IPS-18c (cell line): ENCODE measurements around the gene CRIP2.

Experiments used
- H3K4me3 ChIP-seq: 2 replicates; pipeline ENCODE4 v1.7.0; 2013; ENCODE audit warnings: low read depth, mild to moderate bottlenecking, low read length, moderate library complexity; ENCODE audit not compliant: insufficient read depth
- H3K9me3 ChIP-seq: one replicate; pipeline ENCODE4 v1.6.1; 2013; ENCODE audit warnings: mild to moderate bottlenecking, low read length, moderate library complexity; ENCODE audit not compliant: control insufficient read depth, insufficient read depth

Gene CRIP2

DNA sequence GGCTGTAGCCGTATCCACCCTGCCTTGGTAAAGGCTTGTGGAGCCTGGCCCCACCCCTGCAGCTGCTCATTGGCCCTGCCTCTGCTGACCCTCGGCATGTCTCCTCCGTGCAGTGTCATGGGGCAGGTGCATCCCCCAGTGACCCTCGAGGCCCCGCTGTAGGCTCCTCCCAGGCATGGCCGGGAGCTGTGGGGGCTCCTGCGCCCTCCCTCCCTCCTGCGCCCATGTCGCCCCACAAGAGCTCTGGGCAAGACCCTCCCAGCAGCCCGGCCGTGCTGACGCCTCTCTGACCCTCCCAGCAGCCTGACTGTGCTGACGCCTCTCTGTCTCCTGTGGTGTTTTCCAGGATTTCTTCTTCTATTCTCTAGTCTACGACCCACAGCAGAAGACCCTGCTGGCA lies 20.8 kb upstream of the CRIP2 start:
- Histone ChIP-seq H3K9me3 (no peaks in the 10 kb centered on the region), H3K4me3 (no peak overlapping the region)

DNA sequence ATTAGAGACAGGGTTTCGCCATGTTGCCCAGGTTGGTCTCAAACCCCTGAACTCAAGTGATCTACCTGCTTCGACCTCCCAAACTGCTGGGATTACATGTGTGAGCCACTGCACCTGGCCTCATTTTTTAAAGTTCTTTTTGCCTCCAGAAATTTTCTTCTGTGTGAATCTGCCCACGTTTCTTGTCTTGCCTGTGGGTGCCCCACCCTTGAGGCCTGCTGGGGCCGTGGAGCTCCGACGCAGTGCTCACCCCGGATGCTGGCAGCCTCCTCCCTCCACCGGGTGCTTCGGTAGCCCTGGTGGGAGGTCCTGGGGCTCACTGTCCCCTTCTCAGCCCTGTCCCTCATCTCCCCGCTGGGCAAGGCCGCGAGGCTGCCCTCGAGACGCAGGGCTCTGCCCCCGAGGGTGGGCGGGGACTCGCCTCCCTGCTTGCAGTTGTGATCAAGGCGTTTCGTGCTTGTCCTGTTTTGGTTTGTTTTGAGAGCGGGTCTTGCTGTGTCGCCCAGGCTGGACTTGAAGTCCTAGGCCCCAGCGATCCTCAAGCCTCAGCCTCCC lies 19.5 kb upstream of the CRIP2 start:
- no peaks in the 10 kb centered on the region for H3K9me3 ChIP-seq
- no peak overlapping the region for H3K4me3 ChIP-seq

DNA sequence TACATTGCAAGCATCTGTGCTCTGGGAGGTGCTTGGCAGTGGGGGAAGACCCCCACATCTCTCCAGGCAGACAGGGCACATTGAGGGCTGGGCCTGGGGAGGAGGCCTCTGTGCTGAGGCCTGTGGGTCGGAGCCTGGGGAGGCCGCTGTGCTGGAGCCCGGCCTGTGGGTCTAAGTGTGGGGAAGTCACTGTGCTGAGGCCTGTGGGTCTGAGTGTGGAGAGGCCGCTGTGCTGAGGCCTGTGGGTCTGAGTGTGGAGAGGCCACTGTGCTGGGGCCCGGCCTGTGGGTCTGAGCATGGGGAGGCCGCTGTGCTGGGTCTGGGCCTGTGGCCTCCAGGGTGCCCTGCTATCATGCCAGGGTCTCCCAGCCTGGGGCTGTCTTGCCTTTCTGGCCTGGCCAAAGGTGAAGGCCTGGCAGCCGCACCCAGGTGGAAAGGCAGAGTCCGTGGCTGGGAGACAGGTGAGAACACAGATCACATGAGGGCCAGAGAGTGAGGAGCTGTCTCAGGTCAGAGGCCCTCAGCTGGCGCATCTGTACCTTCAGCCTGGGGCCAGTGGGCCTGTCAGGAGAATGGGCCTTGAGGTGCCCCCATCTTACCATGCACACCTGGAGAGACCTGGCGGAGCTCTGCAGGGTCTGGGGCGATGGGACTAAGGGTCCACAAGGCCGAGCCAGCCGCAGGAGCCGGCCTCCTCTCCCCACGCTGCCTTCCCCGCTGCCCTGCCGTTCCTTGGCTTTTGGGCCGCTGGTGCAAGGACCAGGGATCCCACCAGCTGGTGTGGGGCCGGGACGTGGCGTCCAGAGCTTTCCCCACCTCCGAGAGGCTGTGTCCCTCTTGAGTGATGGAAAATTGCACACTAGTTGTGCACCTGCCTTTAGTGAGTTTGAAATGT lies 18.6 kb upstream of the CRIP2 start:
- no peak overlapping the region for H3K4me3 ChIP-seq

DNA sequence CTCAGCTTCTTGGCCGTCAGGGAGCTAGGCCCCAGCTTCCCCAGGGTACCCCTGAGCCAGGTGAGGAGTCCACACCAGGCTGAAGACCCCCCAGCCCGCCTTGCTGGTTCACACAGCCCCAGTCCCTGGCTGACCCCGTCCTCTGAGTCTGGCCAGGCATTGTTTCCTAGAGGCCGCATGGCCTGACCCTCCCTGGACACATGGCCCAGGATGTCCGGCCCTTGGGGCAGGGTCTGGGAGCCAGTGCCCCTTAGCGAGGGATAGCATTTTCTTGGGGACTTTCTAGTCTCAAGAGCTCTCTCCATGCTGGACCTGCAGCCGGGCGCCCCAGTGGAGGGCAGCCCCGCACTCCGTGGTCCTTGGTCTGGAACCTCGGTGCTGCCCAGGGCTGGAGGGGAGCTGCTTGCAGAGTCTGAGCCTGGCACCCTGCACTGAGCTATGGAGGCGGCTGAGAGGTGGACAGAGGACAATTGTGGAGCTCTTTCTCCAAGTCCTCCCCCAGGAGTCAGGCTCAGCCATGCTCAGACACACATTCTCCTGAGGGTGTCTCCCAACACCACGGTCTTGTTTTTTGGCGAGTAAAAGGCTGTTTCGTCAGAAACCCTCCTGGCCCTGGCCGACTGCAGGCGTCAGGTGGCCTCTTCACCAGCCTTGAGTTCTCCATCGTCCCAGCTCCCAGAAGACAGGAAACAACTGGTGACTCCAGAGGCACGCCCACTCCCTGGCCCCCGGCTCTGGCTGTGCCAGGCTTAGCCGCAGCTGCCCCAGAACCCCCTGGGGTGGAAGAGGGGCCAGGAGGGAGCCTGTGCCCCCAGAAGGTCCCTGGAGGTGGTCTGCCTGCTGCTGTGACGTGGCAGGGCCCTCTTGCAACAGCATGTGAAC lies 17.6 kb upstream of the CRIP2 start:
- H3K4me3 ChIP-seq, result no peak overlapping the region
- H3K9me3 ChIP-seq, result no peaks in the 10 kb centered on the region

More for the DNA sequence above, 18.6 kb upstream of the CRIP2 start:
- H3K9me3 ChIP-seq, result no peaks in the 10 kb centered on the region

DNA sequence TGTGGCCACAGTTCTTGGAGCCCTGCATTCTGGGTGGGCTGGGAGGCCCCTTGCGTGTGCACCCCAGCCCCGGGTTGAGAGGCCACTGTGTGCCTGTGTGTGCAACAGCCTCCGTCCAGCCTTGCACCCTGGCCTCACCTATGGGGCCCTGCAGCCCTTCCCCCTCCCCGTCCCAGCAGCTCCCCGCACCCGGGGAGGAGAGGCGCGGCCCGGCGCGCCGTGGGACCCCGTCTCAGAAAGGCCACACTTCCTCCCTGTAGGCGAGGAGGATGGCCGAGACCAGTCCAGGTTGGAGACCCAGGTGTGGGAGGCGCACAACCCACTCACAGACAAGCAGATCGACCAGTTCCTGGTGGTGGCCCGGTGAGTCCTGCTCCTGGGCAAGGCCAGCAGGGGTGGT lies 16.6 kb upstream of the CRIP2 start:
- H3K4me3 ChIP-seq, result no peak overlapping the region
- H3K9me3 ChIP-seq, result no peaks in the 10 kb centered on the region

DNA sequence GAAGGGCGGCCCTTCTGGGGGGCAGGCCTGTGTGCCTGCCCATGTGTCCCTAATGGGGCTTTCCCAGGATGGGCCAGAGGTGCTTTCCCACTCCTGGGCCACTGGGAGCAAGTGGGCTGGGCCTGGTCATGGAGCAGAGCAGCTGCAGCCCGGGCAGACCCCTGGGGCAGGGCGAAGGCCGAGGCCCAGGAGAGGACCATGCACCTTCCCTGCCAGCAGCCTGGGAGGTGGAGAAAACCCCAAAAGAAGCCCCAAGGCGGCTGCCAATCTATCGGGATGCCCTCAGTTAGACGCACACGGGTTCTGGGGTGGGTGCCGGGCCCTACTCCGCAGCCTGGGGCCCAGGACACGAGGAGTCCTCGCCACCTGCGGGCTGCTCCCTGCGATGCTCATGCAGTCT lies 16.1 kb upstream of the CRIP2 start:
- H3K4me3 ChIP-seq, result no peak overlapping the region
- H3K9me3 ChIP-seq, result no peaks in the 10 kb centered on the region

DNA sequence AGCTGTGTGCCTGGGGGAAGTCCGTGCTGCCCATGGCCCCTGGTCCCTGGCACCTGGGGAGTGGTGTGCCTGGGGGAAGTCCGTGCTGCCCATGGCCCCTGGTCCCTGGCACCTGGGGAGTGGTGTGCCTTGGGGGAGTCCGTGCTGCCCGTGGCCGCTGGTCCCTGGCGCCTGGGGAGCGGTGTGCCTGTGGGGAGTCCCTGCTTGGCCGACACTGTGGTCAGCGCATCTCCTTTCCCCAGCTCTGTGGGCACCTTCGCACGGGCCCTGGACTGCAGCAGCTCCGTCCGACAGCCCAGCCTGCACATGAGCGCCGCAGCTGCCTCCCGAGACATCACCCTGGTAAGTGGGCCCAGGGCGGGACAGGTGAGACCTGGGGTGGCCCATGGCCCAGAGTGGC lies 14.5 kb upstream of the CRIP2 start:
- no peak overlapping the region for H3K4me3 ChIP-seq

DNA sequence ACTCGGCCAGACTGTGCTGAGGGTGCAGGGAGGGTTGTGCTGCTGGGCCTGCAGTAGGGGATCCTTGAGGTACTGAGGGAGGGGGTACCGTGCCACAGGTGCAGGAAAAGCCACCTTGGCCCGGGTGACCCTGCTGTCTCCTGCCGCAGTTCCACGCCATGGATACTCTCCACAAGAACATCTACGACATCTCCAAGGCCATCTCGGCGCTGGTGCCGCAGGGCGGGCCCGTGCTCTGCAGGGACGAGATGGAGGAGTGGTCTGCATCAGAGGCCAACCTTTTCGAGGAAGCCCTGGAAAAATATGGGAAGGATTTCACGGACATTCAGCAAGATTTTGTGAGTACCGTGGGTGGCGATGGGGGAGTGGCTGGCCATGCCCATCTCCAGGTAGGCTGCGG lies 14.0 kb upstream of the CRIP2 start:
- Histone ChIP-seq H3K9me3 (no peaks in the 10 kb centered on the region), H3K4me3 (no peak overlapping the region)

More for the DNA sequence above, 14.5 kb upstream of the CRIP2 start:
- no peaks in the 10 kb centered on the region for H3K9me3 ChIP-seq

DNA sequence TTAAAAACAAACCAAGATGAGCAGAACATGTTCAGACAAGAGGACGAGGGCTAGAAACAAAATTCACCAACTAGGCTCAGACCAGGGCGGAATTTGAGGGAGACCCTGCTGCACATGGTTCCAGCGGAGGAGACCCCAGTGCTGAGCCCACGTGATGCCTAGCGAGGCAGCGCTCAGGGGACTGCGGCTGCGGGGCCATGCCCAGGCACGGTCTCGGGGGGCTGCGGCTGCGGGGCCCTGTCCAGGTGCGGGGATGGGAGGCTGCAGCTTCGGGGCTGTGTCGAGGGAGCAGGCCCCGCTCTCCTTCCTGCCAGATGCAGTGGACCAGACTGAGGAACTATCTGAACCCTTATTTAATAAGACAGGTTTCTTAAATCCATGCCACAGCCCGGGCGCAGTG lies 12.7 kb upstream of the CRIP2 start:
- H3K4me3 ChIP-seq, result no peak overlapping the region
- H3K9me3 ChIP-seq, result no peaks in the 10 kb centered on the region

DNA sequence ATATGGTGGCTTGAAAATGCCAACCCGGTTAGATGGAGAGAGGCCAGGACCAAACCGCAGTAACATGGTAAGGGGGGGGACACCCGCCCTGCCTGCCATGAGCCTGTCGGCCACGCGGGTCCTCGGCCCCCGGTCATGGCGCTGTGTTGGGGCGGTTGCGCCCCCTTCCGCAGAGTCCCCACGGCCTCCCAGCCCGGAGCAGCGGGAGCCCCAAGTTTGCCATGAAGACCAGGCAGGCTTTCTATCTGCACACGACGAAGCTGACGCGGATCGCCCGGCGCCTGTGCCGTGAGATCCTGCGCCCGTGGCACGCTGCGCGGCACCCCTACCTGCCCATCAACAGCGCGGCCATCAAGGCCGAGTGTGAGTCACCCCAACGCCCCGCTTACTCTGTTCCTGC lies 10.1 kb upstream of the CRIP2 start:
- no peak overlapping the region for H3K4me3 ChIP-seq
- no peaks in the 10 kb centered on the region for H3K9me3 ChIP-seq

DNA sequence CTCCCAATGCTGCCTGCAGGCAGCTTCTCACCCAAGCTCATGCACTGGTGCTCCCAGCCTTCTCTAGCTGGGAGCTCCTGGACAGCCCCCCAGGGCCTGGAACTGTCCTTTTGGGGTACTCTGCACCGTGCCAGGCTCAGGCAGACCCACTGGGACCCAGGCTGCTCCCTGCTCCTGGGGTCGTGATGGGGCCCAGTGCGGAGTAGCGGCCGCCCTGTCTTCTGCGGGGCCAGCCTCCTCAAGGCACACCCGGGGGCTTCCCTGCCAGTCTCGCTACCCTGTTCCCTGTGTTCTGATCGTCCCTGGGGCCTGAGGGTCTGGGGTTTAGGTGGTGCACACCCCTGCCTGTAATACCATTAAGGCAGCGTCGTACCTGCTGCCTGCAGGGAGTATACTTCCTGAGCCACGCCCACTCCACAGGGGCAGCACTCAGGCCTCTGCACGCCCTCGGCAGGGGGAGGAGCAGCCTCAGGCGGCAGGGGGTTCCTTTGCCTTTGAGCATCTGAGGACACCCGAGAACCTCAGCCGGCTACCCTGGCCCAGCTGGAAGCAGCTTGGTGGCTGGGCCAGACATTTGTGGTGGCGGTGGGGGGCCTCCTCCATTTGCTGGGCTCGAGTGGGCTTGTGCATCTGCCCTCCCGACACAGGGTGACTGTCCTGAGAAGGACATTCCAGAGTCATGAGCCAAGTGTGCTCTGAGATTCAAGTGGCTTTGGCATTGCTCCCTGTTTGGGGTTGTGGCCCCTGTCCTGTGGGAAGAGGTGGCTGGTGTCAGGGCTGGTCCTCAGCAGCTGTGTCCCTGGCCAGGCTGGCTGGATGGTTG lies 9.2 kb upstream of the CRIP2 start:
- no peaks in the 10 kb centered on the region for H3K9me3 ChIP-seq
- H3K4me3 ChIP-seq, result no peak overlapping the region

DNA sequence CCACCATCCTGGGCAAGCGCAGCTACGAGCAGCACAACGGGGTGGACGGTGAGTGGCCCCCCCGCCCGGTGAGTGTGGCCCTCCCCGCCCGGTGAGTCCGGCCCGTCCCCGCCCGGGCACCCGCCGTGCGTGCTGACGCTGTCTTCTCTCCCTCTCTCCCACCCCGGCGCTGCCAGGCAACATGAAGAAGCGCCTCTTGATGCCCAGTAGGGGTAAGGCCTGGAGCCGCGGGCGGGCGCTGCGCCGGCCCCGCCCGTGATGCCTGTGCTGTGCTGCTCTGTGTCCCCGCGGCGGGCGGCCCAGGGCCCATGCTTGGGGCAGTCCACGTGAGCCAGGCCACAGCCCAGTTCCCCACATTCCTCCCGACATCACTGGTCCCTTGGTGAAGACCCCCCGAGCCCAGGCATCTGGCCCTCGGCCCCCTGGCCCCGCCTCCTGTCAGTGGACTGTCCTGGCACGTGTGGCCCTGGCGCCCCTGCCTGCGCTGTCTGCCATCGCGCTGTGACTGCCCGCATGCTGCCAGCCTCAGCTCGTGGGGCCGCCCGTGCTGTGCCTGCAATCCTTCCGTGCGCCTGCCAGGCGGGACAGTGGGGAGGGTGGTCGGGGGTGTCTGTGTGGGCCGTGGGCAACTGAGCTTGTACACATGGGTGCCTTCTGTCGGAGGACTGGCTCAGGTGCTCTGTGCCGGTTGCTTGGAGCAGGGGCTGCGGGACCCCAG lies 7.9 kb upstream of the CRIP2 start:
- no peaks in the 10 kb centered on the region for H3K9me3 ChIP-seq
- H3K4me3 ChIP-seq, result no peak overlapping the region

DNA sequence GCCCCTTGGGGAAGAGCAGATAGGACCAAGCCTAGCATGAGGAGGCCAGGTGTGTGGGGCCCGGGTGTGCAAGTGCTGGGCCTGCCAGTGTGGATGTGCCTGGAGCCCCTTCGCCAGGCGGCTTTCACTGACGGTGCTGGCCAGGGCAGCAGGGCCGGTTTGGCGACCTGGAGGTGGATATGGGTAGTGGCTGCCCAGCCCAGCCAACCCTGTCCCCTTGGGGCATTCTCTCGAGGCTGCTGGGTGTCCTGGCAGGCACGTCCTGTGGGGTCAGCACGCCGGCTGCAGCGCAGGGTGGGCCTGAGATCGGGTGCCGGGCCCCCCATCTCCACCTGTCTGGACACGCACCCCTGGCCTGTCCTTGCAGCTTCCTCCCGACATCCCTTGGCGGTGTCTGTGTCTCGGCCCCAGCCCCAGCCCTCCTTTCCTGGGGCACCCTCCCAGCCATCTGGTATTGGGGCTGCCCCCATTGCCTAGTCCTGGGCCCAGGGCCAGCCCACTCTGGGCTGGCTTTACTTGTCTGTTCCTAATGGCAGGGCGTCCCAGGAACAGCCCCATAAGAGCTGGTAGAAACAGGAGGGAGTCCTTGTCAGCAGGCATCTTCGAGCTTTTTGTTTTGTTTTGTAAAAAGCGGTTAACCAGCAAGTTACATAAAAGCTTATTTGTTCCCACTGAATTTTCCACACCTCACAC lies 7.2 kb upstream of the CRIP2 start:
- no peak overlapping the region for H3K4me3 ChIP-seq
- H3K9me3 ChIP-seq, result no peaks in the 10 kb centered on the region

DNA sequence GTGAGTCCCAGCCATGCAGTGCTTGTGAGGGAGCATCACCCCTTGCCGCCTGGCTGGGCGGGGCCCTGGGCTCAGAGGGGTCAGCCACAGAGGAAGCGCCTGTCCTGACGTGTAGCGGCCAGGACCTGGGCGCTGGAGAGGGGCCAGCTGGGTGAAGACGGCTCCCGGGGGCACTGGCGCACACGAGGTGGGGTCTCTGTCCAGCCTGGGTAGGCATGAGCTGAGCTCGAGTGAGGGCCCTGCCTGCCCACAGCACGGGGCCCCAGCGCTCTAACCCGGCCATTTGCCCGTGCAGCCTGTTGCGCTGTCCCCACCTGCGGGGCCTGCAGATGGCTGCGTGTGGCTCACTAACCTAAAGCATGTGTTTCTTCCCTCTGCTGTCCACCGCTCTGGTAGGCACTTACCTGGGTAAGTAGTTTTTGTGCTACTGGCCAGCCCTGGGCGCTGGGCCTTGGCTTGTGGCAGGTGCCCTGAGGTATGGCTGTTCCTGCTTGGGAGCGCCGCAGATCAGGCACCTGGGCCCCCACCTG lies 6.6 kb upstream of the CRIP2 start:
- Histone ChIP-seq H3K4me3 (no peak overlapping the region), H3K9me3 (no peaks in the 10 kb centered on the region)

DNA sequence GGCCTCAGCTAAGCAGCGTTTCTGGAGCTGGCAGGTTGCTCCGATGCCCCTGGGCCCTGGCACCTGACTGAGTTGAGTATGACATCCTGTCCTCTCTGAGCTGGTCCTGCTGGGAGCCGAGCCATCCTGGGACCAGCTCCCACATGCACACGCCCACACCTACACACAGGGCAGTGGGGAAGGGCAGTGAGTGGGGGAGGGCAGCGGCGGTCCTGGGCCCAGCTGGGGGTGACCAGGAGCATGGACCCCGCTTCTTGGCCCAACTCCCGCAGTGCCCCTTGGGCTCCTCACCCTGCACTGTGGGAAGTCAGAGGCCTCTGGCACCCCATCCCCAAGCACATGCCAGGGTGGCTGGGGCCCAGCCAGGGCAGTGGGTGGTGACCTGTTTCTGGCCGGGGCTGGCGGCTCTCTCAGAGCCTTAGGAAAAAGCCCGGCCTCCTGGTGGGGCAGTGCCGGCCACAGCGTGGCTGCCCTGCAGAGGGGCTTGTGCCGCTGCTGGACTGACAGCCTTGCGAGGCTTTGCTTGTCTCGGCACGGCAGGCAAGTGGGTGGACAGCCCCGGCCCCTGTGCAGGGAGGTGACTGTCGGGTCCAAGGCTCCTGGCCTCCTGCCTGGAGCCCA lies 5.9 kb upstream of the CRIP2 start:
- Histone ChIP-seq H3K9me3 (no peaks in the 10 kb centered on the region), H3K4me3 (no peak overlapping the region)
